T-helper 9 cell (primary cell): ENCODE measurements around the gene GALM.
"Not testable (repeated sequence)": the region's sequence is repeated elsewhere in the genome, so short reads cannot be mapped to it uniquely, and the experiment has no call there.

Source experiments
- DNase-seq: peaks from one replicate; pipeline ENCODE4 v3.0.0-alpha.2; 2020

Gene GALM

DNA sequence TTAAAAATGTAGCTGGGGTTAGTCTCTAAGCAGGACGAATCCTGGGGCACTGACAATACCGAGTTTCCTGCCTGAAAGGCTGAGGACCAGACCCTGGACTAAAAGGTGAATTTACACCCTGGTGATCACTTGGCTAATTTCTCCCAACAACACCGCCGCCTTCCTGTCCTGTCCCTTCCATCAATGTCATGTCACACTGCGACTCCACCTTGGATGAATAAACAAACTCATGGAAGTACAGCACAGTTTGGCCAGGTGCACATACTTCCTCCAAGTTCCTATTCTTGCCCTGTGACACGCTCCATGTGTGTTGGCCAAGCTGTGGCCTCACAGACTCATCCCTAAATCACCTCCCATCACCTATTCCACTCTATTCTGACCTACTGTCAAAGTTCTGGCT, 15.9 kb upstream of the GALM start:
- no peak for DNase-seq

DNA sequence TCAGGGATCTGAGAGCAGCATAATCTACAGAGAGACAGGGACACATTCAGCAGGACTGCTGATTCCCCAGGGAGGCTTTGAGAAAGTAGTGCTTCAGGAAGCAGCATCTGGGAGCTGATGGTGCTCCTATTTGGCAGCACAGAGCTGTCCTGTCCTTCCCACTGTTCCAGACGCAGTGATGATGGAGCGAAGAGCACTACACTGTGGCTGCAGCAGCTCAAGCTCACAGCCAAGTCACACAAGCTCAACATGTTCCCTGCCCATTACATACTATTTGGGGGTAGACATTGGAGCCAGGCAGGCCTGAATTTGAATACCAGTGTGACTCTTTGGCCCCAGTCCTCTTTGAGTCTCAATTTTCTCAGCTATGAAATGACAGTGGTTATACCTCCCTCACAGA, 15.2 kb upstream of the GALM start:
- DNase-seq, result no peak

DNA sequence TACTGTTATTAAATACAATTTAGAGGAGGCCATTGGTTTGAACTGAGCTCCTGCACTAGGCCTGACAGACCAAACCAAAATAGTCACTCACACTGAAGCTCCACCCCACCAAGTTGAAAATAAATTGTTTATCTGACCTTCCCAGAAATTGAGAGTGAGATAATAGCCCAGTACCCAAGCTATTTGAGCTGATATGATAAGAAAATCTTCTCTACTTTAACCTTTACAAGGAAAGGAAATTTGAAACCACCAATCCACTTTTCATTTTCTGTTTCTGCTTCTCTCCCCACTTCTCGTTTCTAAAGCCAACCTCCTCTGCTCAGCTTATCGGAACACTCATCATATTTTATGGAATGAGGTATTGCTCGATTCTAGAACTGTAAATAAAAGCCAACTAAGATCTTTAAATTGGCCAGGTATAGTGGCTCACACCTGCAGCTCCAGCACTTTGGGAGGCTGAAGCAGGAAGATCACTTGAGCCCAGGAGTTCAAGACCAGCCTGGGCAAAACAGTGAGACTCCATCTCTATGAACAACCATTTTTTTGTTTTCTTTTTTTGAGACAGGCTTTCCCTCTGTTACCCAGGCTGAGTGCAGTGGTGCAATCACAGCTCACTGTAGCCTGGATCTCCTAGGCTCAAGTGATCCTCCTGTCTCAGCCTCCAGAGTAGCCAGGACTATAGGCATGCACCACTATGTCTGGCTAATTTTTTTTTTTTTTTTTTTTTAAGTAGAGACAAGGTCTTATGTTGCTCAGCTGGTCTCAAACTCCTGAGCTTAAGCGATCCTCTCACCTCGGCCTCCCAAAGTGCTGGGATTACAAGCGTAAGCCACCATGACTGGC, 13.3 kb upstream of the GALM start:
- no peak for DNase-seq

DNA sequence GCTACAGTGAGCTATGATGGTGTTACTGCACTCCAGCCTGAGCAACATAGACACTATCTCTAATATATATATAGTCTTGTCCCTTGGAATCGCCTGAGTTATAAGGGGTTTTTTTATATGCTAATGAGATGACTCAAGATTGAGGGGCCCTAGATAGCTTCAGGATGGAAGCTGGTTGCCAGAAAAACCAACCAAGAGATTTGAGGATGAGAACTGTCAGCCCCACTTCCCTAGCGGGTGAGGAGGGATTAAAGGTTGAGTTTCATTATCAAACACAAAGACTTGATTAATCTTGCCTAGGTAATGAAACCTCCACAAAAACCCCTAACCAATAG, 12.6 kb upstream of the GALM start:
- DNase-seq, result no peak

DNA sequence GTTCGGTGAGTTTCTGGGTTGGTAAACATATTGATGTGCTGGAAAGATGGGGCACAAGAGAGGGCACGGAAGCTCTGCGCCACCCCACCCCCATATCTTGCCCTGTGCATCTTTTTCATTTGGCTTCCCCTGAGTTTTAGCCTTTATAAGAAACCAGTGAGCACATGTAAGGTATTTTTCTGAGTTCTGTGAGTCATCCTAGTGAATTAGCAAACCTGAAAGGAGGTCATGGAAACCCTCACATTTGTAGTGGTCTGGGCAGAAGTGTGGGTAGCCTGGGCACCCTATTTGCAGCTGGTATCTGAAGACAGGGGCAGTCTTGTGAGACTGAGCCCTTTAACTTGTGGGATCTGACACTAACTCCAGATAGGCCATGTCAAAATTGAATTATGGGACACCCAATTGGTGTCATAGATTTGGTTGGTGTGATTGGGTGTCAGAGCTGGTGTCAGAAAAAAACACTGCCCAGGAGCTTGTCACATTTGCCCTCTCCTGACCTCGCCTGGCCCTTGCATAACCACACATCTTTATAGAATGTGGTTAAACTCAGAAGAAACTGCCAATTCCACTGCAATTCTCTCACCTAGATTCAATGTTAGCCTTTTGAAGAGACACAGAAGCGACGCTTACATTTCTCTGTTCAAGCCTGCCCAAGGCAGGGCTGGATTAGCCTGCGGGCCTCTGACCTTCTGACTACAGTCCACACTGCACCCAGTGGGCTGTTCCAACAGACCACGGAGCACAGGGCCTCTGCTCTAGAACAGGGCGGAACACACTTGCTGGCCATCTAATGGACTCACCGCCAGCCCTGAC, 12.0 kb upstream of the GALM start:
- DNase-seq, result no peak

DNA sequence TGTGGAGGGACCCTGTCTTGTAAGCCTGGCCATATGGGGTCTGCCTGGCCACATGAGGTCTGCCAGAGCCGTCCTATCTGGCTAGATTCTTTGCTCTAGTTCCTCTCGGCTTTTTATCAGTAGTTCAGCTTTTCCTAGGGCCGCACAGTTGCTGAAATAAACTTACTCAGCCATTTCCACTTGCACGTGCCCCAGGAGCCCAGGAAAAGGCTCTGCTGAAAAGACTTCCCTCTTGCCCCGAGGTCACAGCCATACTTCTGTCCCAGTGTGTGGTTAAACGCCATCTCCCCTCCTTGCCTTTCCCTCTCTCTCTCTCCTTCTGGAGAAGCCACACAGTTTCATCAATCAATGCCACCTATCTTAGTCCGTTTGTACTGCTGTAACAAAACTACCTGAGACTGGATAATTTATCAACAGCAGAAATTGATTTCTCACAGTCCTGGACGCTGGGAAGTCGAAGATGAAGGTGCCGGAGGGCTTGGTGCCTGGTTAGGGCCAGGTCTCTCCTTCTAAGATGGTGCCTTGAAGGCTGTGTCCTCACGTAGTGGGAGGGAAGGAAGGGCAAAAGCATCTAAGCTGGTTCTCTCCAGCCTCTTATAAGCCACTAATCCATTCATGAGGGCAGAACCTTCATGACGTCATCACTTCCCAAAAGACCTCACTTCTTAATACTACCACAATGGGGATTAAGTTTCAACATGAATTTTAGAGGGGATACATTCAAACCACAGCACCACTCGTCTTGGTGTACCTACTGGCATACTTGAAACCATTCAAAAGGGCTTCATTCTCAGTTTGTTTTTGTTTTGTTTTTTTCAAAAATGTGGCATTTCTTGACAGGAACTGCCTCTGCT, 11.2 kb upstream of the GALM start:
- DNase-seq, result no peak

DNA sequence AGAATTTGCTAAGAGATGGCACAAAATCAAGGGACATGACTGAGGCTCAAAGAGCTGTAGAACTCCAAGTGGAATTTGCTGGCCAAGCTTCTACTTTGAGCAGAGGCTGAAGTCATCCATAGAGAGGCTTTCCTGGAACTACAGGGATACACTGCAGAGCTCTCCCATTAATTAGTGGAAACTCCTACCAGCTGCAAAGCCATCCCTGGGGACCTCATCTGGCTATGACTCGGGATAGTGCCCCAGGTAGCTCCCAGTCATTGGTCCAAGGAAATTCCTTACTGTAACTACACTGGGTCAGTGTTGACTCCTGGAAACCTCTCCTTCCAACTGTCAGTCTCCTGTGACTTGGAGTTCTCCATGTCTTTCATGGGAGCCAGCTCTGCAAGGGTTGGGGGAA, 10.5 kb upstream of the GALM start:
- DNase-seq, result no peak

DNA sequence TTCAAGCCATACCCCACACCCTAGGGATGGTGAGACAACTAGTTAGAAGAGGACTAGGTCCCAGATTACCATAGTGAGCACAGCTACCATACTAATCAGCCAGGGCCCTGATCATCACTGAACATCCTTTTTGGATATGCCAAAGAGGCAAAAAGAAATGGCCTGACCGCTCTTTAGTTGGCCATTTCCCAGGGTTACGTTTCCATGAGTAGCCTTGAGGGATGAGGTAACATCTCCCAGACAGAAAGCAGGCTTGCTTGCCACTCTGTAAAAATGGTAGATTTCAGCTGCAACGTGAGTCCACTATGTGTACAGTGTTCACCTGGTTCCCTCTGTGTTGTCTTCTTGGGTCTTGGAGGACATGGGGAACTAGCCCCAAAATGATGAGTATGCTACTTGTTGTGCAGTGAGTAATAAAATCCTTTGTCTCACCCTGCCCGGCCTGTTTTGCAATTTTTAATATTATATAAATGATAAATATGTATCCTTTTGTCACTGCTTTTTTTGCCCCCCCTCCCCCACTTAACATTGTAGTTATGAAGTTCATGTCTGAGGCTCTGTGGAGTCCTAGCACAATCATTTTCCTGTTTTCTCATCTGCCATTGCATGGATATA, 8.9 kb upstream of the GALM start:
- no peak for DNase-seq

DNA sequence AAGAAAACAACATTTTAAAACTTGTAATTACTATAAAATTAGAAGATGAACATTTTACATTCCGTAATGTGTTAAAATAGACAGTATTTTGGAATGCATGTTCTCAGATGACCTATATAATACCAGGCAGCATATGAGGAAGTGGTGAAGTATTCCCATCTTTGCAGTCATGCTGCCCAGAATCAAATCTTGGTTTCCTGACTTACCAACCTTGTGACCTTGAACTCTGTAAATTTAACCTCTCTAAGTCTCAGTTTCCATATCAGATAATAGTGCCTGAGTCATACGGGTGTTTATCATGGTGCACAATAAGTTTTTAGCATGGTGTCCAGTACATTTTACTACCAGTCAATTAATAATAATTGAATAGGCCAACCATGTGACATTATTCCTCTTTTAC, 7.3 kb upstream of the GALM start:
- no peak for DNase-seq

DNA sequence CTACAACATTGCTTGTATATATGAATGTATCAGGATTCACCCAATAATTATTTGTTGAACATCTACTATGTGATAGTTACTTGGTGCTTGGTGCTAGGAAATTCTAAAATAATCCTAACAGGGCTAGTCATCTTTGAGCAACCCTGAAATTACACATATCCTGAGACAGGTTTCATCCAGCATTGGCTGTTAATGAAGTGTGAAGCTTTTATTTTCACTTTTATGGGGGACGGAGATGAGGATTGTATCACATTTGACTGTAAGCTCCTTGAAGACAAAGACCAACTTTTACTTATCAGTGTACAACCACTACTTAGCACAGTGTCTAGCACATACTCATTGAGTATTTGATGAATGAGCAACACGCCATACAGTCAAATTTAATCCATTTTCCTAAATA, 6.8 kb upstream of the GALM start:
- DNase-seq, result no peak

DNA sequence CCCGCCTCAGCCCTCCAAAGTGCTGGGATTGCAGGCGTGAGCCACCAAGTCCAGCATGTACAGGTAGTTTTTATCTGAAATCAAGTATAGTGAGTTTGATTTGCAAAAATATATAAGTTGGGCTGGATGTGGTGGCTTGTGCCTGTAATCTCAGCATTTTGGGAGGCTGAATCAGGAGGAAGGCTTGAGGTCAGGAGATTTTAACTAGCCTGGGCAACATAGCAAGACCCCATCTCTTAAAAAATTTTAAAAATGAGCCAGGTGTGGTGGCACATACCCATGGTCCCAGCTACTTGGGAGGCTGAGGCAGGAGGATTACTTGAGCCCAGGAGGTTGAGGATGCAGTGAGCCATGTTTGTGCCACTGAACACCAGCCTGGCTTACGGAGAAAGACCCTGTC, 5.6 kb upstream of the GALM start:
- no peak for DNase-seq

DNA sequence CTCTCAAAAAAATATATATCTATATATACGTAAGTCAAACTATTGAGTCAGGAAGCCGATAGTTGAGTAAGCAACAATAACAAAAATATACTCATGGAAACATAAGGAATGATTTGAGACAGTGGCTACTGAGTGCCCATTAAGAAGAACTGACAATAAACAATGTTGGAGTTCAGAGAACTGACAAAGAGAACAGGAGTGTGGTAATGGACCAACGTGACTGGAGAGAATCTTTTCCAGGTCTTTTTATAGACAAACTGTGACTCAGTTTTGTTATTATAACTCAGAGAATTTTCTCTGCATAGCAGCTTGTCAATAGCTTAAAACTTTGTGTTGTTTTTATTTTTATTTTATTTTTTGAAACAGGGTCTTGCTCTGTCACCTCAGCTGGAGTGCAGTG, 4.6 kb upstream of the GALM start:
- no peak for DNase-seq

DNA sequence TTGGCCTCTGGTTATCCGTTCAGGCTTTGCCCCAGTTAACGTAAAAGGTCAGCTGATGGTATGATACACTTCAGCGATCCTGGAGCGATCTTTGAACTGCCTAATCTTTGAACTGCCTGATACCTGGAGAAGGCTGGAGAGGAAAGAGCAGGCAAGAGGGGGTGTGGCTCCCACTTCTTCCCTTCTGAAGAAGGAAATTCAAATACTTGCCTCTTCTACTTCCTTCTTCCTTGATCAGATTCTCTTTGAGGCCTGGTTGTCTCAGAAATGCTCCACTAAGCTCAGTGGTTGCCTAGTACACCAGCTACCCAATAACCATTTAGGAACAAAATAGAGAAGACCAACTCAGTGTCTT, 619 bp downstream of the GALM start:
- no peak for DNase-seq

DNA sequence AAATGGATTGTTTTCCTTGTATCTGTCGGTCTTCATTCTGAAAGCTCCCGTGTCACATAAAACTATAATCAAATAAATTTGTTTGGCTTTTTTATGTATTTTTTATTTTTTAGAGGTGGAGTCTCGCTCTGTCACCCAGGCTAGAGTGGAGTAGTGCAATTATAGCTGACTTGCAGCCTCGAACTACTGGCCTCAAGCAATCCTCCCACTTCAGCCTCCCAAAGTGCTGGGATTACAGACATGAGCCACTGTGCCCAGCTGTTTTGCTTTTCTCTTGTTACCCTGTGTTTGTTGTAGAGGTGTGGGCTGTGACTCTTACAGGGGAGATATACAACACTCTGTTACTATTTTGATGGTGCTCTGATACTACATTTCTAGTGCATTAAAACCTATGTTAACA, 2.2 kb downstream of the GALM start:
- no peak for DNase-seq

DNA sequence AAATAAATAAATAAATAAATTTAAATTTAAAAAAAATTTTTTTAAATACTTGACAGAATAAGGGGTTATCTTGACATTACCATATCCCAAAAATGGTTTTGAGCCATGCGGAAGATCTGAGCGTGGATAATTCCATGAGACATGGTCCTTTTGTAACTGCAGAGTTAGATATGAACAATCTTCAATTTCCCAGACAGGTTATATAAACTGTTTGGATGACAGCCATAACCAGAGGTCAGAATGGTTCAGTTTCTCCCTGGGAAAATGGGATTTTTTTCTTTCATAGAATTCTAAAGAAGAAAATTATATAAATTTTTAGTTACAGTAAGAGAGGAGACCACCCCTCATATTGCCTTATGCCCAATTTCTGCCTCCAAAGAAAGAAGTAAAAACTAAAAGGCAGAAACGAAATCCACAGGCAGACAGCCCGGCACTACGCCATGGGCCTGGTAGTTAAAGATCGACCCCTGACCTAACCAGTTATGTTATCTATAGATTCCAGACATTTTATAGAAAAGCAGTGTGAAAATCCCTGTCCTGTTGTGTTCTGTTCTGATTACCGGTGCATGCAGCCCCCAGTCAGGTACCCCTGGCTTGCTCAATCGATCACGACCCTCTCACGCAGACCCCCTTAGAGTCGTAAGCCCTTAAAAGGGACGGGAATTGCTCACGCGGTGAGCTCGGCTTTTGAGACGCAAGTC, 3.0 kb downstream of the GALM start:
- DNase-seq, result no peak

DNA sequence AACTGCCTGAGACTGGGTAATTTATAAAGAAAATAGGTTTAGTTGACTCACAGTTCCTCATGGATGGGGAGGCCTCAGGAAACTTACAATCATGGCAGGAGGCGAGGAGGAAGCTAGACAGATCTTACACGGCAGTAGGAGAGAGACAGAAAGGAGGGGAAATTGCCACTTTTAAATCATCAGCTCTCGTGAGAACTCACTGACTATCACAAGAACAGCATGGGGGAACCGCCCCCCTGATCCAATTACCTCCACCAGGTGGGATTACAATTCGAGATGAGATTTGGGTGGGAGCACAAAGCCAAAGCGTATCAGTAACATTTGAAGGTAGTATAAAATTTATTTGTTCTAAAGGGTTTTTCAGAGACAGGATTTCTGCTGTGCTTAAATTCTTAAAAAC, 5.4 kb downstream of the GALM start:
- DNase-seq, result no peak

DNA sequence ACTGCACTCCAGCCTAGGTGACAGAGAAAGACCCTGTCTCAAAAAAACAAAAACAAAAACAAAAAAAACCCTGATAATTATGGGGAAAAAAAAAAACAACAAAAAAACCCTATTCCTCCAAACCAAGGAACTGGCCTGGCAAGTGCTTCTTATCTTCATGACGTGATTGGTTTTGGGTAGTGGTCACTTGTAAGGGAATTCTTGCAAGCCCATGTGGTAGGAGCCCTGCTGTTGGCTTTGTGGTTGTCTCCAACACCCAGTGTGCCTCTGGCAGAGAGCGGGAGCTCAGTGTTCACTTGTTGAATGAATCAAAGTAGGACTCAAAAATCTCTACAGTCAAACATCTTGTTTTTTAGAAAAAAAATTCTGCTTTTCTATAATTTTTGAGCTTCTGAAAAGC, 6.0 kb downstream of the GALM start:
- DNase-seq, result no peak

DNA sequence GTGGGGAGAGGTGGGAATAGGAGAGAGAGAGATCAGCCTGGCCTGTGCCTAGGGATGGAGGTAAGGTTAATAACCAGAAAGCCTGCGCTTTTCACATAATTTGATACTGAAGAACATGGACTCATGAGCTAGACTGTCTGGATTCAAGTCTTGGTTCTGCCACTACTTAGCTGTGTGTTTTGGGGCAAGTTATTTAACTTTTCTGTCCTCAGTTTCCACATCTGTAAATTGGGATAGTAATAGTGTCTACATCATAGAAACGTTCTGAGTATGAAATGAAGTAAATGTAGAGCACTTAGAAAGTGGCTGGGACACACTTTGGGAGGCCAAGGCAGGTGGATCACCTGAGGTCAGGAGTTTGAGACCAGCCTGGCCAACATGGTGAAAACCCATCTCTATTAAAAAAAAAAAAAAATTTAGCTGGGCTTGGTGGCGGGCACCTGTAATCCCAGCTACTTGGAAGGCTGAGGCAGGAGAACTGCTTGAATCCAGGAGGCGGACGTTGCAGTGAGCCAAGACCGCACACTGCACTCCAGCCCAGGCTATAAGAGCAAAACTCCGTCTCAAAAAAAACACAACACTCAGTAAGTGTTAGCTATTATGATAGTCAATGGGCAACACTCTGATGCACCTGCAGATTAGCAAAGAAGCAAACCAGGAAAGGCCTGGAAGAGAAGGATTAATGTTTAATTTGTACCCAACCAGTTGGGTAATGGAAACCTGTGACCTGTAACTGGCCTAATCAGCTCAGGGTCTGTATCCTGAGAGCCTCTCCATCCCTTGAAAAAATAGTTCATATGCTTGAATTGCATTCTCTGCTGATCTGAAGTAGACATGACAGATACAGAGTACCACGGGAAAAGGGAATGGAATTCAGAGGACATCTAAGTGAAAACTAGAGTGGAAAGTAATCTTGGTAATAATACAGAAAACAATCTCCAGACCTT, 6.8 kb downstream of the GALM start:
- no peak for DNase-seq

DNA sequence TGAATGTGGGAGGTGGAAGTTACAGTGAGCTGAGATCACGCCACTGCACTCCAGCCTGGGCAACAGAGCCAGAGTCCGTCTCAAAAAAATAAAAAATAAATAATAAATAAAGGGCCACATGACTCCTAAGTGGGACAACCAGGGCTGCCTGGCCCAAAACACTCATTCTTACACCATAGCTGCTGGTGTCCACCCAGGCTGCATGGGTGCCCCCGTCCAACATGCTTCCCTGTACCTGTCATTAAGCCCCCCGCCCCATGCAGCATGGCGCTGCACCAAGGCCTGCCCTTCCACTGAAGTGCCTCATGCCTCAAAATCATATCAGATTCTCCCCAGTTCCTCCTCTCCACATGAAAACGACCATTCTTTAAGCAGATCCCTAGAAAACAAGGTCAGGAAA, 10.8 kb downstream of the GALM start:
- no peak for DNase-seq

DNA sequence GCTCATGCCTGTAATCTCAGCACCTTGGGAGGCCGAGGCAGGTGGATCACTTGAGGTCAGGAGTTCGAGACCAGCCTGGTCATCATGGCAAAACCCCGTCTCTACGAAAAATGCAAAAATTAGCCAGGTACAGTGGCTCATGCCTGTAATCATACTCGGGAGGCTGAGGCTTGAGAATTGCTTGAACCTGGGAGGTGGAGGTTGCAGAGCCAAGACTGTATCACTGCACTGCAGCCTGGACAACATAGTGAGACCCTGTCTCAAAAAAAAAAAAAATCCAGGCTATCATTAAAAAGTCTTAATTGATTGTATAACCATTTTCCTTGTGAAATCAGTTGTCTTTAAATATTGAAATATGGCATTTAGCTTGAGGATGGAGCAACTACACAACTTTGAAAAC, 15.0 kb downstream of the GALM start:
- not testable (repeated sequence) for DNase-seq

DNA sequence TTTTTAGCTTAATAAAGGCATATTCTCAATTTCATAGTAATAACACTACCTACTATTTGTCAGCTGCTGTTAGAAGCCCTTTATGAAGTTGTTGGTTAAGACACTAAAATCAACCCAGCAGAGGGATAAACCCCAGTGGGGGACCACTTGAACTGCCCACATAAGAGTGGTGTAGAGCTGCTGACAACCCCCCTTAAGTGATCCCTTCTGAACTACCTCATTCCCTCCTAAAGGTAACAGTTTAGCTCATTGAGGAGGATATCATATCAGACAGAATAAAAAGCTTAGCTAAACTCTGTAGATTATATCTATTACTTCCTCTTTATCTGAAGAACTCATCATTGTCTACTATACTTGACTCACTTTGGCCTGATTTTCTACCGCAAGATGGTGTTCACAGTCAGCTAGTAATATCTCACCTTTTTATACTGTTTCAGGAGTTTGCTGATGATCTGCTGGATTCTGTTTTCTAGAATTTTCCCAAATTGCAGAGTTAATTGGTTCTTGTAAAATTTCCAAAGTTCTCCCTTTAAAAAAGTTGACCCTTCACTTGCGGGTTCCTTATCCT, 16.2 kb downstream of the GALM start:
- DNase-seq, result no peak
